Measurements from ENCODE around the gene TBC1D9B. TPM values are rescaled to one million over a fixed set of nuclear protein-coding genes. Genes with fewer than 3 reads are reported as not detected.

The TBC1D9B gene
- total RNA-seq, 4 donors from 2014 or later: 97.5 to 177 (median 116) TPM

DNA sequence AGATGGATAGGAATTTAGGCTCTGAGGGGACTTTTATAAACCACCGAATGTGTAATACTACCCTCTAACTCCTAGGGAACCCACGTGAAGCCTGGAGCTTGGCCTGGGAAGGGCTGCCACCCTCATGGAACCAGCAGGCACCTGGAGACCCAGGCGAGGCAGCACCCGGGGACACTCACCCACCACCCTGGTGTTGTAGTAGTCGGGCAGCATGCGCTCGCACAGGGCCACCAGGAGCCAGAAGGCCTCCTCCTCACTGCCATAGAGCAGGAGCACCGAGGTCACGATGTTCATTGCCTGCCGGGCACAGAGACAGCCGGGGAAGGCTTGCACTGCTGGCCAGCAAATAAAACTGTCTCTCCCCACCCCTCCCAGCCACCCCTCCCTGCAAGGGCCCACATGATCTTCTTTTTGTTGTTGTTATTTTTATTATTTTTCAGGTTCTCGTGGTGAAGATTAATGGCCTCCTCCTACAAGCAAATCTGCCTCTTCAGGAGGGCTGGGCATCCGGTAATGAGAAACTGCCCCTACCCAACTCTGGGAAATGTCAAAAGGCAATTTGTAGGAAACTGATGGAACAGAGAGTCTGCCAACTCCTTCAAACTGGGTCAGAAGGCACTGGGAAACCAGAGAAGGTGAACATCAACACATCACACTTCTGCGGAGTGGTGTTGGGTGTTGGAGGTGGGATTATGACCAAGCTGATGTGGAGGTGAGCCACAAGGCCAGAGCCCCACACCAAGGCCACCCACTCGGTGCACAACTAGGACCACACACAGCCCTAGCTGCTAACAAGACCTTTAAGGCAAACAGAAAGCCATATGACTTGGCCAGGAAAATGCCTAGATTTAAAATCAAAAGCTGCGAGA is 31.7 kb downstream of the TBC1D9B start:
- Histone ChIP-seq H3K4me3 (no peak overlapping the region), H3K4me1 (no peaks in the 10 kb centered on the region), H3K27me3 (no peaks in the 10 kb centered on the region), H3K36me3 (peaks cover 88% of the 10 kb centered on the region), H3K9me3 (no peaks in the 10 kb centered on the region), H3K27ac (no peak overlapping the region)
- no peak for DNase-seq (ENCODE audit: low spot score in 2 of 2)
- TF ChIP-seq POLR2AphosphoS5 (IDR thresholded peaks at IDR 0.05) (no peak), POLR2A (IDR thresholded peaks at IDR 0.05) (no peak), EP300 (IDR thresholded peaks at IDR 0.05) (no peak)
- TF ChIP-seq, protein P1, sequence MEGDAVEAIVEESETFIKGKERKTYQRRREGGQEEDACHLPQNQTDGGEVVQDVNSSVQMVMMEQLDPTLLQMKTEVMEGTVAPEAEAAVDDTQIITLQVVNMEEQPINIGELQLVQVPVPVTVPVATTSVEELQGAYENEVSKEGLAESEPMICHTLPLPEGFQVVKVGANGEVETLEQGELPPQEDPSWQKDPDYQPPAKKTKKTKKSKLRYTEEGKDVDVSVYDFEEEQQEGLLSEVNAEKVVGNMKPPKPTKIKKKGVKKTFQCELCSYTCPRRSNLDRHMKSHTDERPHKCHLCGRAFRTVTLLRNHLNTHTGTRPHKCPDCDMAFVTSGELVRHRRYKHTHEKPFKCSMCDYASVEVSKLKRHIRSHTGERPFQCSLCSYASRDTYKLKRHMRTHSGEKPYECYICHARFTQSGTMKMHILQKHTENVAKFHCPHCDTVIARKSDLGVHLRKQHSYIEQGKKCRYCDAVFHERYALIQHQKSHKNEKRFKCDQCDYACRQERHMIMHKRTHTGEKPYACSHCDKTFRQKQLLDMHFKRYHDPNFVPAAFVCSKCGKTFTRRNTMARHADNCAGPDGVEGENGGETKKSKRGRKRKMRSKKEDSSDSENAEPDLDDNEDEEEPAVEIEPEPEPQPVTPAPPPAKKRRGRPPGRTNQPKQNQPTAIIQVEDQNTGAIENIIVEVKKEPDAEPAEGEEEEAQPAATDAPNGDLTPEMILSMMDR (IDR thresholded peaks at IDR 0.05): no peak
- 92% methylated on average over 13 of the region's 16 CpGs for WGBS

DNA sequence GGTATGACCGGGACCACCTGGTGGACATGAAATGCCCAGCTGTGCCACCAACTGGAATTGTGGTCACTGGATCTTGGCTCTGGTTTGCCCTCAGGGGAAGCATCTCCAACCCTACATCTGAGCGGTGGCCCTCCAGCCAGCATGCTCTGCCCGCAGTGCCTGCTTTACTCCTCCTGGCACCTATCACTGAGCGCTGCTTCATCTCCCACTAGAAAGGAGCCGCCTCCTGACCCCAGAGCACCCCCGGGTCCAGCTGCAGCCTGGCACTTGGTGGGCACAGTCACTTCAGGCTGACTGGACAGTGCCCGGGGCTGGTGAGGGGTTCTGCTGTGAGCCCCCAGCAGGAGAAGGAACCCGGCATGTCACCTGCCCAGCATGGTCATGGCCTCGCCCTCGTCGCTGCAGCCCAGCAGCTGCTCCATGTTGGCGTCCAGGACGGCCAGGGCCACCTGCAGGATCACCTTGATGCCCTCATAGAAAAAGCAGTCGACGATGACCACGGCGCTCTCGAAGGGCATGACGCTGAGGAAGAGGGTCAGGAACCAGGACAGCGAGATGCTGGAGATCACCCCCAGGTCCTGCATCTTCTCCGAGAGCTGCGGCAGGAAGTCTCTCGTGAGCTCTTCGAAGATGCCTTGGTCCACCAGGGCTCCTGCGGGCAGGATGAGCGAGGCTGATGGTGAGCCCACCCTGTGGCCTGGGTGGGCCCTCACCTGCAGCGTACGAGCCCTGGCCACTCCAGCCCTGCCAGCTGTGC is 33.0 kb downstream of the TBC1D9B start:
- Histone ChIP-seq H3K4me1 (no peaks in the 10 kb centered on the region), H3K27ac (no peak overlapping the region), H3K27me3 (no peaks in the 10 kb centered on the region), H3K36me3 (peaks cover 88% of the 10 kb centered on the region), H3K4me3 (no peak overlapping the region), H3K9me3 (no peaks in the 10 kb centered on the region)
- TF ChIP-seq EP300 (IDR thresholded peaks at IDR 0.05): no peak
- no peak for TF ChIP-seq POLR2A (IDR thresholded peaks at IDR 0.05)
- WGBS: 97% methylated on average over 28 of the region's 28 CpGs
- no peak for DNase-seq (ENCODE audit: low spot score in 2 of 2)

DNA sequence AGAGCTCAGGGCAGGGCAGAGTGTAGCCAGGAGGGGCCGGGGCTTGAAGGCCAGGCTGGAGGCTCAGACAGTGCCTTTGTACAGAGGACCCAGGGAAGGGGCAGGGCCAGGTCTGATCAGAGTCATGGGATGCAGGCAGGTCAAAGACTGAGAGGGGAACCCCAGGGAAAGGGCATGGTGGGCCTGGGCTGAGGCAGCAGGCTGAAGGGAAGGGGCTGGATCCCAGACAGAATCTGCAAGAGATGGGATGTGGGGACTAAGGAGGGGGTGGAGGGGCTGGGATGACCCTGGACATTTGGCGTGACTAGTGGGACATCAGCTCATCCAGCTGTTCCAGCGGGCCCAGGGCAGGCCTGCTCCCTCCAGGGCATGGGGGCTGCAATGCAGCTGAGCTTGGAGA is 33.6 kb downstream of the TBC1D9B start:
- Histone ChIP-seq H3K4me1 (no peaks in the 10 kb centered on the region), H3K27me3 (no peaks in the 10 kb centered on the region), H3K4me3 (no peak overlapping the region), H3K36me3 (peaks cover 88% of the 10 kb centered on the region), H3K9me3 (no peaks in the 10 kb centered on the region), H3K27ac (no peak overlapping the region)
- DNase-seq (ENCODE audit: low spot score in 2 of 2): no peak
- WGBS: 100% methylated on average over 2 of the region's 3 CpGs
- TF ChIP-seq POLR2A (IDR thresholded peaks at IDR 0.05) (no peak), EP300 (IDR thresholded peaks at IDR 0.05) (no peak), POLR2AphosphoS5 (IDR thresholded peaks at IDR 0.05) (no peak)
- TF ChIP-seq, protein P1 (IDR thresholded peaks at IDR 0.05): no peak

DNA sequence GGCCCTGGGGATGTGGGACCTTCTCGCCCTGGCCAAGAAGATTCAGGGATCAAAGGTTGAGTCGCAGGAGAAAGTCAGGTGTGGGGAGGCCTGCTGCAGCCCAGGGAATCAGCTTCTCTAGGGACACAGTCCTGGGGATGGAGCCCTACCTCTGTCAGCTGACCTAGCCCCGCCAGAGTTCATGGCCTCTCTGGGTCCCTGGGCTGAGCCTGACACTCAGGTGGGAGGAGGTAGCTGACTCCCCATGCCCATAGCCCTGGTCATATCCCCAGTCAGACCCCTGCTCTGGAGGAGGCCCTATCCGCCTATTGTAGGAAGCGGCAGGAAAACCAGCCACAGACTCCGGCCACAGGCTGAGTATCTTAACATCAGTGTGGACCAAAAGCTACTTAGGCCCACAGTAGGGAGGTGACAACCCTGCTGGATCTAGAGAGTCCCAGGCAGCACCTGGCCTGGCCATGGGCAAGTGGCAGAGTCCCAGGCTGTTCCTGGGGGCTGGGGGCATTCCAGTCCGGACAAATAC is 34.0 kb downstream of the TBC1D9B start:
- 100% methylated on average over 1 of the region's 7 CpGs for WGBS
- peaks cover 87% of the 10 kb centered on the region for H3K36me3 ChIP-seq
- no peak for DNase-seq (ENCODE audit: low spot score in 2 of 2)

DNA sequence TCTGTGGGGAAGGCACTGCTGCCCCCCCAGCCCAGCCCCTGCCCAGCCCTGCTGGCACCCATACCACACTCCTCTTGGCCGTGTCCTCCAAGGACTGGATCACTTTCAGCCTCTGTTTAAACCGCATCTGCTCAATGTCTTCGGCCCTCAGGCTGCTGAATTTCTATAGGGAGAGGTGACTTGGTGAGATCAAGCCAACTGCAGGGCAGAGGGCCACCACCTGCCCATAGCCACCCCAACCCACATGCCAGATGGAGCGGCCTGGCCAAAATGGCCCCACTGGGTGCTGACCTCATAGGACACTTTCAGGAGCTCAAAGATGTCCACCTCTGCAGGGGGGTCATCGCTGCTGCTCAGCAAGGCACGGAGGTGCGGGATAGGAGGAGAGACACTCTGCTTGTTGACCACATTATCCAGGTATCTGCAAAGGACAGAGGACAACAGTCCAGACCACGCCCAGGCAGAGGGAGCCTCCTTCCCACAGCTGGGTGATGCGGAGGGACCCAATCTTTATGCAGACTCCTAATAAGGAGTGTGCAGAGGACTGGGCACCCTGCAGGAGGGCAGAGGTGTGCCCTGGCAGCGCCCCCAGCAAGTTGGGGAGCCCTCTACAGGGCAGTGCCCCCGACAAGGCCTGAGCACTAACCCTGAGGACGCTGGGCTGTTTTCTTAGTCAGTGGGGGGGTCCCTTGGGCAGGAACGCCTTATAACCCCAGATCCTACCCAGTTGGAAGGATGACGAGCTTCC is 34.7 kb downstream of the TBC1D9B start:
- no peak for TF ChIP-seq EP300 (IDR thresholded peaks at IDR 0.05)
- TF ChIP-seq POLR2AphosphoS5 (IDR thresholded peaks at IDR 0.05): no peak
- TF ChIP-seq POLR2A (IDR thresholded peaks at IDR 0.05): no peak
- TF ChIP-seq, protein P1 (IDR thresholded peaks at IDR 0.05): no peak
- WGBS: 81% methylated on average over 11 of the region's 14 CpGs
- Histone ChIP-seq H3K9me3 (no peaks in the 10 kb centered on the region), H3K36me3 (peaks cover 87% of the 10 kb centered on the region), H3K27ac (no peak overlapping the region), H3K4me1 (no peaks in the 10 kb centered on the region), H3K4me3 (no peak overlapping the region), H3K27me3 (no peaks in the 10 kb centered on the region)
- no peak for DNase-seq (ENCODE audit: low spot score in 2 of 2)

More for the DNA sequence above, 34.0 kb downstream of the TBC1D9B start:
- Histone ChIP-seq H3K4me3 (no peak overlapping the region), H3K27me3 (no peaks in the 10 kb centered on the region), H3K4me1 (no peaks in the 10 kb centered on the region), H3K27ac (no peak overlapping the region), H3K9me3 (no peaks in the 10 kb centered on the region)
- TF ChIP-seq POLR2AphosphoS5 (IDR thresholded peaks at IDR 0.05): no peak
- TF ChIP-seq, protein P1 (IDR thresholded peaks at IDR 0.05): no peak
- TF ChIP-seq POLR2A (IDR thresholded peaks at IDR 0.05): no peak
- TF ChIP-seq EP300 (IDR thresholded peaks at IDR 0.05): no peak
